SK-N-SH treated with all-trans-retinoic acid at 6 μM for 48 hours (cell line): ENCODE data around the gene CAPN10.

ENCODE experiments used
- BACH2 ChIP-seq: fragments of 250-450 bp; sonication (Bioruptor Pico); IDR thresholded peaks from 2 replicates; pipeline ENCODE4 v1.9.0; 2021; ENCODE audit warnings: mild to moderate bottlenecking, borderline replicate concordance
- CSDC2 ChIP-seq: fragments of 250-450 bp; sonication (Bioruptor Pico); IDR thresholded peaks from 2 replicates; pipeline ENCODE4 v1.5.0; 2020; ENCODE audit warnings: mild to moderate bottlenecking, moderate library complexity
- ESRRG ChIP-seq: fragments of 250-450 bp; sonication (Bioruptor Pico); IDR thresholded peaks from 2 replicates; pipeline ENCODE4 v1.6.1; 2021; ENCODE audit warnings: mild to moderate bottlenecking
- ISL1 ChIP-seq: fragments of 250-450 bp; sonication (Bioruptor Pico); IDR thresholded peaks from 2 replicates; pipeline ENCODE4 v2.1.2; 2022; ENCODE audit warnings: mild to moderate bottlenecking, moderate library complexity
- SNAI2 ChIP-seq: fragments of 250-450 bp; sonication (Bioruptor Pico); IDR thresholded peaks from 2 replicates; pipeline ENCODE4 v1.5.0; 2020; ENCODE audit warnings: mild to moderate bottlenecking, moderate library complexity
- ZFP3 ChIP-seq: fragments of 250-450 bp; sonication (Bioruptor Pico); IDR thresholded peaks from 2 replicates; pipeline ENCODE4 v1.5.0; 2020; ENCODE audit warnings: mild to moderate bottlenecking, moderate library complexity
- ZFP30 ChIP-seq: fragments of 450-650 bp; formaldehyde crosslinking; IDR thresholded peaks from 2 replicates; pipeline ENCODE4 v1.5.0; 2022; ENCODE audit warnings: mild to moderate bottlenecking, moderate library complexity
- ZNF565 ChIP-seq: fragments of 450-650 bp; formaldehyde crosslinking; conservative IDR thresholded peaks from 2 replicates; pipeline ENCODE4 v1.5.0; 2020; ENCODE audit warnings: low read depth, mild to moderate bottlenecking, moderate library complexity
- ZNF70 ChIP-seq: fragments of 450-650 bp; formaldehyde crosslinking; IDR thresholded peaks from 2 replicates; pipeline ENCODE4 v1.5.0; 2020; ENCODE audit warnings: mild to moderate bottlenecking, moderate library complexity
- TF ChIP-seq, protein P1 (sequence below): fragments of 250-450 bp; sonication (Bioruptor Pico); IDR thresholded peaks from 2 replicates; pipeline ENCODE4 v1.8.0; 2020; ENCODE audit warnings: mild to moderate bottlenecking, moderate library complexity, borderline replicate concordance
- TF ChIP-seq, protein P2 (sequence below): fragments of 250-450 bp; sonication (Bioruptor Pico); IDR thresholded peaks from 2 replicates; pipeline ENCODE4 v1.8.0; 2021; ENCODE audit warnings: low read depth, mild to moderate bottlenecking, moderate library complexity, borderline replicate concordance
- TF ChIP-seq, protein P3 (sequence below): fragments of 250-450 bp; sonication (Bioruptor Pico); IDR thresholded peaks from 2 replicates; pipeline ENCODE4 v1.5.1; 2020; ENCODE audit warnings: low read depth, mild to moderate bottlenecking, moderate library complexity
- TF ChIP-seq, protein P4 (sequence below): fragments of 250-450 bp; sonication (Bioruptor Pico); IDR thresholded peaks from 2 replicates; pipeline ENCODE4 v1.5.1; 2021; ENCODE audit warnings: mild to moderate bottlenecking, moderate library complexity

DNA sequence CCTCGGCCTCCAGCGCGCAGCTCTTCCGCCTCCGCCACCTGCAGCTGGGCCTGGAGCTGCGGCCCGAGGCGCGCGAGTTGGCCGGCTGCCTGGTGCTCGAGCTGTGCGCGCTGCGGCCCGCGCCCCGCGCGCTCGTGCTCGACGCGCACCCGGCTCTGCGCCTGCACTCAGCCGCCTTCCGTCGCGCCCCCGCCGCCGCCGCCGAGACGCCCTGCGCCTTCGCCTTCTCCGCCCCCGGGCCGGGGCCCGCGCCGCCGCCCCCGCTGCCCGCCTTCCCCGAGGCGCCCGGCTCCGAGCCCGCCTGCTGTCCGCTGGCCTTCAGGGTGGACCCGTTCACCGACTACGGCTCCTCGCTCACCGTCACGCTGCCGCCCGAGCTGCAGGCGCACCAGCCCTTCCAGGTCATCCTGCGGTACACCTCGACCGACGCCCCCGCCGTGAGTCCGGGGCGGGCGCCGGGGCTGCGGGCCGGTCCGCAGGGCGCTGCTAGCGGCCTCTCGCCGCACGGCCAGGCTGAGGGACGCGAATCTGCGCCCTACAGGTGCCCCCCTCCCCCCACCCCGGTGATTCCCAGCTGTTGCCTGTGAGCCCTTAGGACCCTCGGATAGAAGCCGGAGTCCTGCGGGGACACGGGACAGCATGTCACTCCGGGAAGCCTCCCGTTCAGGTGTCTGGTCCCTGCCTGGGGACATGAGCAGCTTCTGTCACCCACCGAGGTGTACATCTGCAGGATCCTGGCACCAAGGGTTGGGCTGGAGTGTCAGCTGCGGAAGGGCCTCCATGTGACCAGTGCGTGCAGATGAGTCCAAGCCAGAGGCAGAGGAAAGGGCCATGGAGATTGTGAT lies 17.6 kb upstream of the CAPN10 start:
- TF ChIP-seq ZFP30 (no peak), ZFP3 (CRISPR knock-in tag) (no peak), ZNF565 (CRISPR knock-in tag) (no peak), ZNF70 (CRISPR knock-in tag) (no peak), ESRRG (CRISPR knock-in tag) (no peak), ISL1 (CRISPR knock-in tag) (no peak), BACH2 (CRISPR knock-in tag) (no peak), SNAI2 (CRISPR knock-in tag) (no peak), CSDC2 (CRISPR knock-in tag) (no peak)
- TF ChIP-seq, protein P1, sequence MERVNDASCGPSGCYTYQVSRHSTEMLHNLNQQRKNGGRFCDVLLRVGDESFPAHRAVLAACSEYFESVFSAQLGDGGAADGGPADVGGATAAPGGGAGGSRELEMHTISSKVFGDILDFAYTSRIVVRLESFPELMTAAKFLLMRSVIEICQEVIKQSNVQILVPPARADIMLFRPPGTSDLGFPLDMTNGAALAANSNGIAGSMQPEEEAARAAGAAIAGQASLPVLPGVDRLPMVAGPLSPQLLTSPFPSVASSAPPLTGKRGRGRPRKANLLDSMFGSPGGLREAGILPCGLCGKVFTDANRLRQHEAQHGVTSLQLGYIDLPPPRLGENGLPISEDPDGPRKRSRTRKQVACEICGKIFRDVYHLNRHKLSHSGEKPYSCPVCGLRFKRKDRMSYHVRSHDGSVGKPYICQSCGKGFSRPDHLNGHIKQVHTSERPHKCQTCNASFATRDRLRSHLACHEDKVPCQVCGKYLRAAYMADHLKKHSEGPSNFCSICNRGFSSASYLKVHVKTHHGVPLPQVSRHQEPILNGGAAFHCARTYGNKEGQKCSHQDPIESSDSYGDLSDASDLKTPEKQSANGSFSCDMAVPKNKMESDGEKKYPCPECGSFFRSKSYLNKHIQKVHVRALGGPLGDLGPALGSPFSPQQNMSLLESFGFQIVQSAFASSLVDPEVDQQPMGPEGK = no peak
- TF ChIP-seq, protein P2, sequence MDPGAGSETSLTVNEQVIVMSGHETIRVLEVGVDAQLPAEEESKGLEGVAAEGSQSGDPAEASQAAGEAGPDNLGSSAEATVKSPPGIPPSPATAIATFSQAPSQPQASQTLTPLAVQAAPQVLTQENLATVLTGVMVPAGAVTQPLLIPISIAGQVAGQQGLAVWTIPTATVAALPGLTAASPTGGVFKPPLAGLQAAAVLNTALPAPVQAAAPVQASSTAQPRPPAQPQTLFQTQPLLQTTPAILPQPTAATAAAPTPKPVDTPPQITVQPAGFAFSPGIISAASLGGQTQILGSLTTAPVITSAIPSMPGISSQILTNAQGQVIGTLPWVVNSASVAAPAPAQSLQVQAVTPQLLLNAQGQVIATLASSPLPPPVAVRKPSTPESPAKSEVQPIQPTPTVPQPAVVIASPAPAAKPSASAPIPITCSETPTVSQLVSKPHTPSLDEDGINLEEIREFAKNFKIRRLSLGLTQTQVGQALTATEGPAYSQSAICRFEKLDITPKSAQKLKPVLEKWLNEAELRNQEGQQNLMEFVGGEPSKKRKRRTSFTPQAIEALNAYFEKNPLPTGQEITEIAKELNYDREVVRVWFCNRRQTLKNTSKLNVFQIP (CRISPR knock-in tag) = no peak
- TF ChIP-seq, protein P3, sequence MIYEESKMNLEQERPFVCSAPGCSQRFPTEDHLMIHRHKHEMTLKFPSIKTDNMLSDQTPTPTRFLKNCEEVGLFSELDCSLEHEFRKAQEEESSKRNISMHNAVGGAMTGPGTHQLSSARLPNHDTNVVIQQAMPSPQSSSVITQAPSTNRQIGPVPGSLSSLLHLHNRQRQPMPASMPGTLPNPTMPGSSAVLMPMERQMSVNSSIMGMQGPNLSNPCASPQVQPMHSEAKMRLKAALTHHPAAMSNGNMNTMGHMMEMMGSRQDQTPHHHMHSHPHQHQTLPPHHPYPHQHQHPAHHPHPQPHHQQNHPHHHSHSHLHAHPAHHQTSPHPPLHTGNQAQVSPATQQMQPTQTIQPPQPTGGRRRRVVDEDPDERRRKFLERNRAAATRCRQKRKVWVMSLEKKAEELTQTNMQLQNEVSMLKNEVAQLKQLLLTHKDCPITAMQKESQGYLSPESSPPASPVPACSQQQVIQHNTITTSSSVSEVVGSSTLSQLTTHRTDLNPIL (CRISPR knock-in tag) = no peak
- TF ChIP-seq, protein P4, sequence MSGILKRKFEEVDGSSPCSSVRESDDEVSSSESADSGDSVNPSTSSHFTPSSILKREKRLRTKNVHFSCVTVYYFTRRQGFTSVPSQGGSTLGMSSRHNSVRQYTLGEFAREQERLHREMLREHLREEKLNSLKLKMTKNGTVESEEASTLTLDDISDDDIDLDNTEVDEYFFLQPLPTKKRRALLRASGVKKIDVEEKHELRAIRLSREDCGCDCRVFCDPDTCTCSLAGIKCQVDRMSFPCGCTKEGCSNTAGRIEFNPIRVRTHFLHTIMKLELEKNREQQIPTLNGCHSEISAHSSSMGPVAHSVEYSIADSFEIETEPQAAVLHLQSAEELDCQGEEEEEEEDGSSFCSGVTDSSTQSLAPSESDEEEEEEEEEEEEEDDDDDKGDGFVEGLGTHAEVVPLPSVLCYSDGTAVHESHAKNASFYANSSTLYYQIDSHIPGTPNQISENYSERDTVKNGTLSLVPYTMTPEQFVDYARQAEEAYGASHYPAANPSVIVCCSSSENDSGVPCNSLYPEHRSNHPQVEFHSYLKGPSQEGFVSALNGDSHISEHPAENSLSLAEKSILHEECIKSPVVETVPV = no peak
